HT1080 (cell line): ENCODE measurements around the gene MYO10. TPM values are rescaled to one million over a fixed set of nuclear protein-coding genes. Genes with fewer than 3 reads are reported as not detected.
A peak's percentile ranks its signal among the peaks of the same experiment; 100 is the strongest.
"Not testable (repeated sequence)": the region's sequence is repeated elsewhere in the genome, so short reads cannot be mapped to it uniquely, and the experiment has no call there.

Source experiments
- DNase-seq: peaks from one replicate; pipeline ENCODE4 v3.0.0-alpha.2; 2015; ENCODE audit warnings: low read depth
- total RNA-seq: library from RNA; depleted of rRNA; stranded (reverse); fragments of >200 nt; shearing (Covaris generic); gene quantifications from 2 replicates; pipeline ENCODE4 v1.2.3, GENCODE V29; 2014

MYO10 gene
- total RNA-seq, 1 experiment from 2014 or later = 61.2 TPM

DNA sequence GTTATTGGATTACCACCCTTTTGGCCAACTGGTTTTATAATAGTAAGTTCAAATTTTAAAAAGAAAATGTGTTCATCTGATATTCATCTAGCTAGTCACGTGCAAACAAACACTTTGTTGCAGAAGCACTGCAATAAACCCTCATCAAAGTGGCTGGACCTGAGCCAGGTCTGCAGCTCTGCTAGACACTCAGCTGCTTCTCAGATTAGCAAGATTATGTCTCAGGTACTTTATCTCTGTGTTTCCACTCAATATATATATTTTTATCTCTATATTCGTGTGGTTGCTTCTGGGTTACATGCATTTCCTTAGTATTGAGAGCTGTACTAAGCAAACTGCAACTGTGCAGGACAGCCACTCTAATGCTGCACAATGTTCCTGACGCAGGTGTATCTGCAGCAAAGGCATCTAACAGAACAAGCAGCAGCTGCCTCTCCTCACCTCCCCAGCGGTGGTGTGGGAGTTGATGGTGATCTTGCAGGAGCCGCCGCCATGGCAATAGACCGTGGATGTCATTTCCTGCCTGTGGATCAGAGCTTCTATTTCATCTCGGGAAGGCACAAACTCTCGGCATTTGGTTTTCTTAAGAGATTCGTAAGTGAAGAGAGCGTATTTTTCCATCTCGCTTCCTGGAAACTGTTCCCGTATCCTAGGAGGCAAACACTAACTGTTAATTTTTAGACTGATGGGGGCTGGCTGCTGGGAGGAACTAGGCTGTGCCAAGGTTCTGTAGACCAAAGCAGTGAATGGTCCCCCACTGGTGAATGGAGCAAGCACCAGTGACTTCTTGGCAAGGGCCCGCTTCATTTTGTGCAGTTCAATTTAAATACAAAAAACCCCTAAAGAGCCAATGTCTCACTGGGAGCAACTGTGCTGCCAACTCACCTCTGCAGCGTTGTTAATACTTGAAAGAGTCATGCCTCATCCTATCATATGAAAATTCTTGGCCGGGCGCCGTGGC is 262.6 kb downstream of the MYO10 start:
- DNase-seq = no peak

DNA sequence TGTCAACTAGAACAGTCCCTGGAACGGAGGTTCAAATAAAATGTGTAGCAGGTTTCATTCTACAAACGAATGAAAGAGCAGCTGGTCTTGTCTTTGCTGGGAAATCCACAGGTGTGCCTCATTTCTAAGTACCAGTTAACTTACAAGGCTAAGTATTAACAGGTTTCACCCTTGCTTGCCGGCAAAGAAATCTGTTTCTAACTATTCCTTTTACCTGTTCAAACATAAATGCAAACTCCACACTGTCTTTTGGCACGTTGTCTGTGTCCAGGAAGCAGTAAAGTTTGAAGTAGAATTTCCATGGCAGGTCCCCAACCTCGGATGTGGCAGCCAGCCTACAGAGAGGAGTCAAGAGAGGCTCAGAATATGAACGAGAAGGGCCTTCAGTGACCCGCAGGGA is 264.9 kb downstream of the MYO10 start:
- no peak for DNase-seq

DNA sequence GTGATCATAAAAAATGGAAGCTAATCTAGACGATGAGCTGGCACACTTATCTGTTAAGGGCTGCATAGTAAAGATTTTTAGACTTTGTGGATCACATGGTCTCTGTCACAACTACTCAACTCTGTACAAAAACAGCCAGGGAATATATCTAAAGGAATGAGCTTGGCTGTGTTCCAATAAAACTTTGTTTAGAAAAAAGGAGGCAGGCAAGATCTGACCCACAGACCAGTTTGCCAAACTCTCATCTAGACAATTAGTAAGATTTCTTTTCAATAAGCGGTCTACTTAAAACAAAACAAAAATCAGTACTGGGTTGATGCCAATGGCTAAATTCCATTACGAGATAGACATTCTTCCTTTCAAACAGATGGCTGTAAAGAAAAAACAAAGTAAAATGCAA is 266.3 kb downstream of the MYO10 start:
- DNase-seq = no peak

DNA sequence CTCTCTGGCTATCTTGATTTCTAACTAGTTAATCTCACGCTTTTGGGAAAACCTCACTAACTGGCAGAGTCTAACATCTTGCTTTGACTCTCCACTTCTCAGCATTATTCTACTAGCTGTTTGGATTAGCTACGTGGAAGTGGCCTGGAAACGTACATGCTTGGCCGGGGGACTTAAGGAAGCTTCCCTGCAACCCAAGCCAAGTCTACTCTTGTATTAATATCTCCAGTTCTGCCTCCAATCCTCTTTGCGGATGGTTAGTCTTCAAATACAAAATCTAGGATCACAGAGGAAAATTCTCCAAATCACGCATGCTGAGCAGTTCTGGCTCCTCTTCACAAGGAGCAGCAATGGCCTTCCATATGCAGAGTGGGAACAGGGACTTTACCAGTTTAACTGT is 267.5 kb downstream of the MYO10 start:
- DNase-seq = no peak

DNA sequence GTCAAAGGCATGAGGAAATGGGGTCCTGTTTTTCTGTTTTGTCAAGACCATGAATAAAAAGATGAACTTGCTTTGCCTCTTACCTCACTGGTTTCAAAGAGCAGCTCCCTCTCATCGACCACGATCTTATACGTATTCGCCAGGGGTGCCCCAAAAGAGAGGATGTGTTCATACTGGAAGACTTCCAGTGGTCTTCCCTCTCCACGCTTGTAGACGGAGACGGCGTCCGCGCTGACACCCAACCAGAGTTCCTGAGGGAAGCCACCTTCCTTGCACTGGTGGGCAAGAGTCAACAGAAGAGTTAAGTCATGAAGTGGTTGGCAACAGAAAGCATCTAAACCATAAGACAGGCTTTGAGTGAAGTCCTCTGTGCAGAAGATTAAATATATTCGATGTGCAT is 267.9 kb downstream of the MYO10 start:
- DNase-seq = no peak

DNA sequence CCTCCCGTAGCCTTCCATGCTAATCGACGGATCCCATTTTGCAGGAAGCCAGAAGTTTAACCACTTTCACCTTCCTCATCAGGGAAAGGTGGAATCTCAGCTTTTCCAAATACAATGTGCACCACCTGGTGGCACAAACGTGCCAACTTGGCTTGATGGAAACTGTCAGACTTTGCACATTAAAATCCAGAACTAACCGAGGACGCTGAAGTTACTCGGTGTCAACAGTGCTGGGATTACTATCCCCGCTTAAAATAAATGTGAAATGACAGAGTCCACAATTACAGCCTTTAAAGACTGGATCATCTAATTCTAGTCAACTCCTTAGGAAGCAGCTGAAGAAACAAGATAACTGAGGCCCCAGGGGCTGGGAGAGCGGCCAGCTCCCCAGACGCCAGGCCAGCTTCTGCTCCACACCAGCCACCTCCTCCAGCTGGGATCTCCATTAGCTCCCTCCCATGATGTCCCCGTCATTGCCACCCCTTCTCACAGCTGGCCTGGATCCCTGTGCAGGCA is 269.1 kb downstream of the MYO10 start:
- no peak for DNase-seq

DNA sequence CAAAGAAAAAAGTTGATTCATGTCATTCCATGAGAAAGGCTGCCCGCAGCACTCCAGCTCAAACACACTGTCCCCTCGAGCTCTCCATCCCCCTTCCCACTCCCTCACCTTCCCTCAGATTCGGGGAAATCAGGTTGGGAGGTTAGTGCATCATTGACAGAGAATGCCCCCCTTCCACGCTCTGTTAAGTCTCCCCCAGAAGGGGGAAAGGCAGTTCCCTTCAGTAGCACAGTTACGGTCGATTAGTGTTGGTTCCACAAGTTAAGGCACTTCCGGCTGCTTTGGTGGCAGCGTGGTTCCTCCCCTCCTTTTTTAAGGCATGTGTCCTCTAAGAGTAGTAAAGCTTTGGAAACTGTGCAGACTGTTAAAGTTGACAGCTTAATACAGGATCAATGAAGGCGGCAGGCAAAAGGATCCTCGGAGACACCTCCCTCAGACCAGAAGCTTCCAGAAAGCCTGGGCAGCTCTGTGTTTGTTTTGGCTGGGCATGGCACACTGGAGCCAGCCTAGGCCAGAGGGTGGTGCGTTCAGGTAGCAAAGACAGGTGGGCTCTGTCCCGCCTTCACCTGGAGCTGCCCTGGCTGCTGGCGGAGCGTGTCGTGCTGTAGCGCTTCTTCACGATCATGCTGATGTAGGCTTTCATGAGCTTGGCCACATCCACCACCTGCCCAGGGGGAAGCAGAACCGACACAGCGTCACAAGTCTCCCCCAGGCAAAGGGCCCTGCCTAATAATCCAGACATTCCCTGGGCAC is 269.8 kb downstream of the MYO10 start:
- no peak for DNase-seq

DNA sequence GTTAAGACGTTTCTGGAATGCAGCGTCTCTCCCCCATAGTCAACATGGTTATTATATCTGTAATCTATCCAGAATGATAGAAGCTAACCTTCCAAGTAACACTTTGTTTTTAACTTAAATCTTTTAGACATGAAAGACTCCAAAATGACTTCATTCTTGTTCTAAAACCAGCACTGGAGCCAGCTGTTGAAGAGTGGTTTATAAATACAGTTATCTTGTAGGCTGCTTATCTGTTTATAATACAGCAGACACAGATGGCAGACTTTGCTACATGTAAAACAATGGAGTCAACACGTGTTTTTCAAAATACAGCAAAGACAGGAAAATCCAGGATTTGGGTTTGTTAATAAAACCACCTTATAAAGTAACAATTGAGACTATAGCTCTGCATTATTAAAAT is 270.5 kb downstream of the MYO10 start:
- no peak for DNase-seq

DNA sequence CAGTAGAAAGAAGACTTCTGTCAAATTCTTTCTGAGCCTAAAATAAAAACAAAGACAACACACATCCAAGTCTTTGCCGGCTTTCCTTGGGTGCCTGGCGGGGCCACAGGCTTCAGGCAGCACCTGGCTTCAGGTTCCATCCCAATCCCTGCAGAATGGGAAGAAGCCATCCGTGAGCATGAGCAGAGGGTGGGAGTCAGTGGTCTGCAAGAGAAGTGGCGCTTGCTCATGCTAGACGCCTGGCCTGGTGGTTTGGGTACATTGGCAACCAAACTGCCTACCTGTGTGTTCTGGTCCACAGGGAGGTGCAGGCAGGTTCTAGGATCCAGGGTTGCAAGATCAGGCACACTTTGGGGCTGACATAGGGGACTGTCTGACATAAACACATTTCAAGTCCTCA is 271.7 kb downstream of the MYO10 start:
- no peak for DNase-seq

DNA sequence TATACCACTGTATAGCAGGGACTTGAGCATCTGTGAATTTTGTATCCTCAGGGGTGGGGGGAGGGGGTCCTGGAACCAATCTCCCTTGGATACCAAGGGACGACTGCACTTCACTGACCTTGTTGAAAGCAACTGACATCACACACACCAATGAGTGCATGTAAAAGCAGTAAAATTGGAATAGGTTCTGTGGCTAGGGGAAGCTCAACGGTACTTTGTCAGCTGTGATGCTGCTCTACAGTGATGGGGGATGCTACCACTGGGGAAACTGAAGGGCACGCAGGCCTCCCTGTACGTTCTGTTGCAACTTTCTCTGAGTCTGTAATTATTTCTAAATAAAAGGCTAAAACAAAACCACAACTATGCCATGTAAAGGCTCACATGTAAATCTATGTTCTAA is 272.2 kb downstream of the MYO10 start:
- no peak for DNase-seq

DNA sequence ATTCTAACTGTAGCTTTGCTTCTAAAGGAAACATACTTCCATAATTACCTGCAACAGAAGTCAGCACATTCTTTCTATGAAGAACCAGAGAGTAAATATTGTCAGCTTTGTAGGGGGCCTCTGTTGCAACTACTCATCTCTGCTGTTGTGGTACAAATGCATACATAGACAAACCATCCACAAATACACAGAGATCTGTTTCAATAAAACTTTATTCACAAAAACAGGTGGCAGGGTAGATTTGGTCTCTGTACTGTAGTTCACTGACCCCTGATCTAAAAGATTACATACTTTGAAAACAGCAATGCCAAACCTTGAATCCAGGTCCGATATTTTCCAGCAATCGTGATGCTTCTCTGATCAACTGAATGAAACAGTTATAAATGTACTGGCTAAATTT is 274.4 kb downstream of the MYO10 start:
- DNase-seq = no peak

DNA sequence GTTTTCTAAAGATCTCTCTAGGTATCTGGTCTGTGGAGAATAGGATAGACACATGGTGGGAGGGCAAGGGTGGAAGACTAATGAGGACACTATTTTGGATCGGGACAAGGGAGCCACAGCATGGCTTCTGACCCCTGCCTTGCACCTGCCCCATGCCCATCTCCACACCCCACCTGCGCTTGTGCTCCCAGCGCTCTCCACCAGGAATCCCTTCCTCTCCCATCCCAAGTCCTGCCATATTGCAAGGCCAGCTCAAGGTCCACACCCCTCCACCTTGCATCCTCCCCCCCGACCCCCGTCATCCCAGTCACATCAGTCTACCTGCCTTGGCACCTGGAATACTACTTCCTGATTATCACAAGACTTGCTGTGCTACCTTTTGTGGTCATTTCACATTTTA is 275.1 kb downstream of the MYO10 start:
- no peak for DNase-seq

DNA sequence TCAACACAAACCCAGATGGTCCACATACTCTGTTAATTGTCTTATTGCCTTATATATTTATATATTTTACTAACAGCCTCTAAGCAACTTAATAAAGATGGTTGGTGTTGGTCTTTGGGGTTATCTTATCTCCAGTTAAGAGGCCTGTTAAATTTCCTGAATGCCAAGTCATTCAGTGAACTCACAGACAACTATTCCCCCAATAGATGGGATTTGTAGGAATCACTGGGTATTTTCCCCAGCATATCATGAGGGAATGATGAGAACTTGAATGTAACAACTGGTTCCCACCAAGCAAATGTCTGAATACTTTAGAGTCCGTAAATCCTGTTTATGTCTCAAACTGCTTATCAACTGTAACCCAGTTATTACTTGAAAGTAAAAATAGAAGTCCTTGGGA is 276.6 kb downstream of the MYO10 start:
- DNase-seq = no peak

DNA sequence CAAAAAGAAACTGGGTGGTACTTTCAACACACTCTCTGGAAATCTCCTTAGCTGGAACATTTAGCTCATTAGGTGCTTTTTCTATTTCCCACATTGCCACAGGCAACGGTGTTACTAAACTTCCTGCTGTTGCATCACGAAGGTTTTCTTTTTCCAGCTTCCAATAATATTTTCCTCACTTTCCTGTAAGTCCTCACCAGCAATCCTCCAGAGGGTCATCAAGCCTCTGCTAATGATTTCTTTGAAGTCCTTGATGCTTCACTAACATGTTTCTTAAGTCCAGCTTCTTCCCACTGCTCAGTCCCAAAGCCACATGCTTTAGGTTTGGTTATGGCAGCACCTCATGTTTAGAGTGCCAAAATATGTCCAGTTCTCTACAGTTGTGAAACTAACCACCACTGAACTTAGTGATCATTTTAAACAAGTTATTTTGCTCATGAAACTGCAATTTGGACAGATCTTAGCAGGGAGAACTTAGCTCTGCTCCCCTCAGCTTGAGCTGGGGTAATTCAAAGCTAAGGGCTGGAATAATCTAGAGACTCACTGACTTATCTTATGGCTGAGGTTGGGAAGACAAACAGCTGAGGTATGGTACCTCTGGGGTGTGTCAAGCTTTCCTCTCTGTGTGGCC is 279.4 kb downstream of the MYO10 start:
- no peak for DNase-seq

DNA sequence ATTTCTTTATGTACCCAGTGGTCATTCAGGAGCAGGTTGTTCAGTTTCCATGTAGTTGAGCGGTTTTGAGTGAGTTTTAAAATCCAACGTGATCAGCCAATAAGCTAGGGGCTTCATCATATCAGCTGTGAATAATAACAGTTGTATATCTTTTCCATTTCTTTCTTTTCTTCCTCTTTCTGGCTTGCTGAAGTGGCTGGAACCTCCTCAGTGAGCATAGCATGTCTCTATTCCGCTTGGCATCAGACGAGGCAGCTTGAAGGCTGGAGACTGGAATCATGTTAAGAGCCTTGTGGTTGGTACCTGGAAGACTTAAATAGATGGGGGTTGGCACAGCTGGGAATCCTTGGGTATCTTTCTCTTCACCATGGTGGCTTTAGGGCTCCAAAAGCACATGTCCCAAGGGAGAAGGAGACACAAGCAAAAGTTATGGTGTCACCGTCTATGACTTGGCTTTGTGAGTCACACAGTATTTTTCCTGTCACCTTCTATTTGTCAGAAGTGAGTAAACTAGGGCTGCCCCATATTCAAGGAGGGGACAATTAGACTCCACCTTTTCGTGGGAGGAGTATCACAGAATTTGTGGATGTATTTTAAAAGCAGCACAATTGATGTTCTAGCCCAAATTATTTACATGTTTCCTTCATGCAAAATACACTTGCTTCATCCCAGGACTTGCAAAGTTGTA is 281.3 kb downstream of the MYO10 start:
- peak; percentile 34 for DNase-seq

DNA sequence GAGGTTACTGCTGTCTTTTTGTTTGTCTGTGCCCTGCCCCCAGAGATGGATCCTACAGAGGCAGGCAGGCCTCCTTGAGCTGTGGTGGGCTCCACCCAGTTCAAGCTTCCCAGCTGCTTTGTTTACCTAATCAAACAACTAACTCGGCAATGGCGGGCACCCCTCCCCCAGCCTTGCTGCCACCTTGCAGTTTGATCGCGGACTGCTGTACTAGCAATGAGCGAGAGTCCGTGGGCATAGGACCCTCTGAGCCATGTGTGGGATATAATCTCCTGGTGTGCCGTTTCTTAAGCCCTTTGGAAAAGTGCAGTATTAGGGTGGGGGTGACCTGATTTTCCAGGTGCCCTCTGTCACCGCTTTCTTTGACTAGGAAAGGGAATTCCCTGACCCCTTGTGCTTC is 287.3 kb downstream of the MYO10 start:
- not testable (repeated sequence) for DNase-seq

DNA sequence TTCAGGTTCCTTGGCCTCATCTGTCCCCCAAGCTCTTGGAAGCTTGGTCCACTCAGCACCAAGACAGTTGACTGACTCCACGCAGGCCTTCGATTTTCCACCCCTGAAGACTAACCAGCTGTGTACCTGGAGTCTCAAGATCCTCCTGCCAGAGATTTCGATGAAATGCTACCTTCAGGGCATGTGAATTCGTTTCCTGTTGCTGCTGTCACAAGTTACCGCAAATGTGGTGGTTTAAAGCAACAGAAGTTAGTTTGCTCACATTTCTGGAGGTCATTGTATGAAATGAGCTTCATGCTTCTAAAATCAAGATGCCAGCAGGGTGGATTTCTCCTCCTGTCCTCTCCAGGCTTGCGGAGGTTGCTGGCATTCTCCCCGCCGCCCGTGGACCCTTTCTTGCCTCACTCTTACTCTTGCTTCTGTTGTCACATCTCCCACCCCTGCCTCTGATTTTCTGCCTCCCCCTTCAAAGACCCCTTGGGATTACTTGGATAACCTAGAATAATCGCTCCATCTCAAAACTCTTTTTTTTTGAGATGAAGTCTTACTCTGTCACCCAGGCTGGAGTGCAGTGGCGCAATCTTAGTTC is 291.7 kb downstream of the MYO10 start:
- DNase-seq = no peak

DNA sequence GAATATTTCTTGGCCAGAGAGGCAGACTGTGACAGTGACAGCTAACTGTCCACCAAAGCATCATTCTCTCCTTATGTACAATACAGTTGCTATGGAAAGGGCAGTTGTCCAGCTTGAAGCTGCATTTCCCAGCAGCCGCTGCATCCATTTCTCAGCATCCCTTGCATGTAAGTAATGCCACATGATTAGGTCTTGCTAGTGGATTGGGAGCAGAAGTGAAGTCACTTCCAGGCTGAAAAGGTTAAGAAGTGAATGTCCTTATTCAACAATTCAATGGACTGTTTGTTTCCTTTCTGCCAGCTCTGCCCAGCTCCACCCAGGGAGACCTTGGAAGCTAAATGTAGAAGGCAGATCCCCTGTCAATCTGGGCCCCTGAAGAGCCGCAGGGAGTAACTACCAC is 293.2 kb downstream of the MYO10 start:
- no peak for DNase-seq

DNA sequence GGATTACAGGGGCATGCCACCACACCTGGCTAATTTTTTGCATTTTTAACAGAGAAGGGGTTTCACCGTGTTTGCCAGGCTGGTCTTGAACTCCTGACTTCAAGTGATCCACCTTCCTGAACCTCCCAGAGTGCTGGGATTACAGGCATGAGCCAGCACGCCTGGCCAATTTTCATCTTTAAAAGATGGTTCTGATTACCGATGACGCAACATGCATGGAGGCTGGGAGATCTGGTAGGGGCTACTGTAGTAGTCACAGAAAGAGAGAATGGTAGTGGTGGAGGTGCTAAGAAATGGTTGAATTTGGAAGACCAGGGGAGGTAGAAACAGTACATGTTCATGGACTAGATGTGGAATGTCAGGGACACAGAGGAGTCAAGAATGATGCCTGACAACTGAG is 296.9 kb downstream of the MYO10 start:
- no peak for DNase-seq

DNA sequence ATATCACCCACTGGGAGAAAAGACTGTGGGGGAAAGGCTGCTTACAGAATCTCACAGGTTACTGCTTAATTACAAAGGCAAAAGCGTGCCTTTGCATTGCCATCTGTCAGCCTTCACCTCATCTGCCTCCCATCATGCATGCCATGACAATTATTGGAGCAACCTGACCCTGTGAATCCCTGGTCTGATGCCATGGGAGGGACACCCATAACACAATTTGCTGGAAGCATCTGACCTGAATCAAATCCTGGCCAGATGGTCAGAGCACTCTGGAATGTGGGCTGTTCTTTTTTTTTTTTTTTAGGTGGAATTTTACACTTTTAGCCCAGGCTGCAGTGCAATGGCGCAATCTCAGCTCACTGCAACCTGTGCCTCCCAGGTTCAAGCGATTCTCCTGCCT is 307.7 kb downstream of the MYO10 start:
- DNase-seq = no peak

DNA sequence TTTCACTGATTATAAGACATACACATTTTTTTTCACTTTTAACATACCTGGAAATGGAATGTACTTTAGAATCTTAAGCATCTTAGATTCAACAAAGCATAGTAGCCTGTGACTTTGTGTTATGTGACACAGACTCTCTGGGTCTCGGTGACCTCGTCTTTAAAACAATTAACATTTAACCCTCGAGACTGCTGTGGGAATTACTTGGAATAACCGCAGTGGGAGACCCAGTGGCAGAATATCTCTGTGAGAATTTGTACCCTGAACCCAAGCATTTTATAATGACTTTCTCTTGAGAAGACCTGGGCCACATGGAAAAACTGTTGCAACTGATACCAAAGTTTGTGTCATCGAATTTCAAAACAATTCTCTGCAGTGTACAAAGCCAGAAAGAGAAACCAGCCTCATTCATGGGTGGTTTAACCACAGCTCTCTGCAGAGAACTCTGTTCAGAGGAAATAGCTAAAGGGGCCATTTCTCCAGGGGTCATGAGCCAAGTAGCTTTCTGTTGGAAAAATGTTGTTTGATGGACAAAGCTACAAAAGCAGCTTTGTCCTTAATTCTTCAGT is 309.3 kb downstream of the MYO10 start:
- DNase-seq = no peak
